GM18867 (cell line): ENCODE data around the gene CABLES2.

ENCODE experiments used
- ATAC-seq: cut with Tn5 transposase; IDR thresholded peaks from one replicate; pipeline ENCODE4 v1.9.1; 2021; ENCODE audit warnings: mild to moderate bottlenecking, moderate library complexity; ENCODE audit not compliant: unreplicated experiment

Gene CABLES2

GRCh38 chr20:62407221-62407992 is at the start of gene CABLES2:
TSS of gene CABLES2 (minus strand) at chr20:62407285. CDS start at chr20:62407276, 9 bp downstream.
- peak; percentile 82 for ATAC-seq

DNA sequence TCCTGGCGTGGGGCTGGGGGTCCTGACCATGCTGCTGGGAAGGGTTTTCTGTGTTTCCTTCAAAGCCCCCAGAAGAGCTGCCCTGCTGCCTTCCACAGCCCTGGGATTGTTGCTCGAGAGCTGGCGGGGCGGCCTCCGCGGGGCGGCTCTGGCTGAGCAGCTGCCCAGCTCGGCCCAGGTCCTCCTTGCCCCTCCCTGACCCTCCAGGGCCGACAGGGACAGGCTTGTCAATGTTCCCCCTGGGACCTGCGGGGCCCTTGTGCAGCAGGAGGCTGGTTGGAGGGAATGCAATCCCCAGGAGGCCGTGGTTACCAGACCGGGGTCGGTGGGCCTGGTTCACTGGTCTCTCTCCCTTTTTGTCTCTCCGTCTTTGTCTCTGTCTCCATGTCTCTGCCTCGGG is 48.8 kb upstream of the CABLES2 start:
- no peak for ATAC-seq

- ATAC-seq, result no peak
These were observed 48.0 kb upstream of the CABLES2 start for GRCh38 chr20:62454904-62455636.

- no peak for ATAC-seq
These were observed 46.2 kb upstream of the CABLES2 start for GRCh38 chr20:62453186-62453808.

DNA sequence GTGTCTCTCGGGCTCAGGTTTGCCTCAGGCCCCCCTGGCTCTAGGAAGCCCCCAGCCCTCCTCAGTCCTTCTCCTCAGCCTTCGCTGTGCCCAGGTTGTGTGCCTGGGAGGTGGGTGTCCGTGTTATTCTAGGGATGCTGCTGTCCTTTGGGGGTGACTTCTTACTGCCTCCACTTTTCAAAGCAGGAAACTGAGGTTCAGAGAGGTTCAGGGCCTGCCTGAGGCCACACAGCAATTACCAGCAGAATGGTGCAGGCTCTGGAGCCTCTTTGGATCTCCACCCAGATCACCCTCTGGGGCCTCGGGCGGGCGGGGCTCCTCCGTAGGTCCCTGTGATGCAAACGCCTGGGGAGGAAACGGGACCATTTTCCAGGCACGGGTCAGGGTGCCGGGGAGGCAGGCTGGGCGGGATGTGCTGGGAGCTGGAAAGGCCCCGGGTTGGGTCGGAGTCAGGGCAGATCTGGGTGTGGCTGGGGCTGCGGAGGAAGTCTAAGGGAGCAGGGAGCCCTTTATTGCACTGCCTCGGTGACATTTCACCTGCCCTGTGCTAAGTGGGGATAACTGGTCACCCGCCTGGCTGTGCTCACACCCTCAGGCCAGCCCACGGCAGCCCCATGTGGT is 45.5 kb upstream of the CABLES2 start:
- no peak for ATAC-seq

GRCh38 chr20:62451970-62452369 is 44.9 kb upstream of the CABLES2 start:
- ATAC-seq, result no peak

DNA sequence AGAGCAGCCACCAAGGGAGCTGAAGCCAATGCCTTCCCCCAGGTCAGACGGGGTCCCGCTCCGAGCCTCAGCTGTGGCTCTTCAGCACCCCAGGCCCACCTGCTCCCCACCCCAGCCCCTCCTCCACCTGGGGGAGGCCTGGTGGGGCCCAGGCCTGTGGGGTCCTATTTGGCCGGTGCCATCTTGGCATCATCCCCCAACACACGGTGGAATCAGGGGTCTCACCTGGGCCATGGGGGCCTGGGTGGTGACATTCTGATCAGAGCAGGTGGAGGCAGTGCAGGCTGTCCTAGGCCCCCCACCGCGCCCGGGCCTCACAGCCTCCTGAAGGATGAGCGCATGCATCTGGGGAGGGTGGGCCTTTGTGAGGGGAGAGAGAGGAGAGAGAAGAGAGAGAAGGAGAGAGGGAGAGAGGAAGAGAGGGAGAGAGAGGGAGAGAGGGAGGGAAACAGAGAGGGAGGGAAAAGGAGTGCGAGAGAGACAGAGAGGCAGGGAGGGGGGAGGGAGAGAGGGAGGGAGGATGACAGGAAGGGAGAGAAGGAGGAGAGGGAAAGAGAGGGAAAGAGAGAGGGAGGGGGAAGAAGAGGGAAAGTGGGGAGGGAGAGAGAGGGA is 44.2 kb upstream of the CABLES2 start:
- no peak for ATAC-seq

- no peak for ATAC-seq
These were observed 43.0 kb upstream of the CABLES2 start for GRCh38 chr20:62449951-62450691.

DNA sequence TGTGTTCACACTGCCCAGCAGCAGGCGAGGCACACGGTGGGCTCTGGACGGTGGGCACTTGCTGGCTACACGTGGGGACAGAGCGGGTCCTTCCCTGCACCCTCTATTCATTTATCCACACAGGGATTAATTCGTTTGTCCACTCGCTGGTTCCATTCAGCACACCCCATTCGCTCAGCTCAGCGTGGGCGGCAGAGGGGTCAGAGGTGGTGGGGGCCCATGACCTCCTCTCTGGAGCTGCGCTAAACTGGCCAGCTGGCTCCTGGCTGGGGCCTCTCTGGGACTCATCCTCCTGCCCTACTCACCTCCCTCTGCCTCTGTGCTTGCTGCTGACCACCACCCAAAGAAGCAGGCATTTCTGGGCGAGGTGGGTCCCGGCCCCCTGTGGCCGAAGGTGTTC is 41.7 kb upstream of the CABLES2 start:
- ATAC-seq, result no peak

DNA sequence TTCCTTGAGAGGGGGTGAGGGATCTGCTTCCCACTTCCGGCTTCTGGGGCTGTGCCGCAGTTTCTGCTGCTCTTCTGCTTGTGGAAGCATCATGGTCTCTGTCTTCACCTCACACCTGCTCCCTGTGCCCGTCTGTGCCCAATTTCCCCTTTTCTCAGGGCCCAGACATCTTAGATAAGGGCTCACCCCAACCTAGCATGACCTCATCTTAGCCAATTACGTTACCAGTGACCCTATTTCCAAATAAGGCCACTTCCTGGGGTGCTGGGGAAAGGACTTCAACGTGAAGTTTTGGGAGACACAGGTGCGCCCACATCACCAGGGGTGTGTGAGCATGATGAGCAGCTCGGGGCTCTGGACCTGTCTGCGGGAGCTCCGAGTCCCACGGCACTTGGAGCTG is 41.0 kb upstream of the CABLES2 start:
- ATAC-seq, result no peak

DNA sequence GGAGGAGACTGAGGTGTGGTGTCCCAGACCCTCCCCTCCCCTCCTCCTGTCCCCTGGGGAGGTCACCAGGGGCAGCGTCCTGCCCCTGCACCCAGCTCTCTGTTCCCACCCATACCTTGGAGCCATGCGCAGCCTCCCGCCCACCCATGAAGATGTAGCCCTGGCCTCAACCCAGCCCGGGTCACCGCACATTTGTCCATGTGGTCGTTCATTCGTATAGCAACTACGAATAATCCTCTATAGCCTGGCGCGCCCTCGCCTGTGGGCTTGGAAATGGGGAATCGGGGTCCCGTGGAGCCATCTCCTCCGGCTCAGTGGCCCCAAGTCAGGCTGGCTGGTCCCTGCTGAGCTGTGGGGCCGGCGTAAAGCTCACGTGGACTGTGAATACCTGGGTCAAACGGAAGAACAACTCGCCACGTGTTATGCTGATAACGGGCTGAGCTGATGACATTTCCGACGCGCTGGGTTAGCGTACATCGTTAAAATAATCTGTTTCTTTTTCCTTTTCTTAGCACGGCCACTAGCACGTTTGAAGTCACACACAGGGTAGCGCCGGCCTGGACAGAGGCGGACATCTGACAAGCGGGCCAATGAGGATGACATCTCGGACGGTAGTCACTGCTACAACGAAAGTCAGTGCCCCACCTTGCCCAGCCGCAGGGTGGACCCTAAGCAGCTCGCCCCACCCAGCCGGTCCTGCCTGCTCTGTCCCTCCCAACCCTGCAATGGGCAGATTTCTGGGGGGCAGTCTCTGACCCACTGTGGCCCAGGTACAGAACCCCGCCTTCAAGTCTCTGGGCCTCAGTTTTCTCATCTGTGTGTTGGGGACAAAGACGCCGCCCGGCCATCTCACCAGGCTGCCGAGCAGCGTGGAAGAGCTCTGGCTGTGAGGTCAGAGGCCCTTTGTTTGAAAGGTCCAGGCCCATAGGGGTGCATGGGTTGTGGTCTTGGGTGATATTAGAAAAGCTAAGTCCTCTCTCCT is 40.1 kb upstream of the CABLES2 start:
- no peak for ATAC-seq

DNA sequence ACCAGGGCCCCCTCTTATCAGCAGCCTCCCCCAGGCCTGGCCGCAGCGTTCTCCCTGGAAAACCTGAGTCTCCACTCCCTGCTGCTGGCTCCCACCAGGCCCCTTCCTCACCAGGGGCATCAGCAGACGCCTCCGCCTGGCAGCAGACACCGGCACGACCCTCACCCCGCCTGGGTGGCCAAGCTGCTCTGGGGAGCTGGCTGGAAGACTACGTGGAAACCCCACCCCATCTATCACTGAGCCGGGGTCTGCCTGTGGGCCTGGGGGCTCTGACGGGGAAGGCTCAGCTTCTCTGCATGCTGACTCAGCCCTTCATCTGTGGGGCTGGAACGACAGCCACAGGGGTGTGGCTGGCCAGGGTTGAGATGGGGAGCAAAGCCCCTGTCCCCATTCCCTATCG is 39.4 kb upstream of the CABLES2 start:
- no peak for ATAC-seq

DNA sequence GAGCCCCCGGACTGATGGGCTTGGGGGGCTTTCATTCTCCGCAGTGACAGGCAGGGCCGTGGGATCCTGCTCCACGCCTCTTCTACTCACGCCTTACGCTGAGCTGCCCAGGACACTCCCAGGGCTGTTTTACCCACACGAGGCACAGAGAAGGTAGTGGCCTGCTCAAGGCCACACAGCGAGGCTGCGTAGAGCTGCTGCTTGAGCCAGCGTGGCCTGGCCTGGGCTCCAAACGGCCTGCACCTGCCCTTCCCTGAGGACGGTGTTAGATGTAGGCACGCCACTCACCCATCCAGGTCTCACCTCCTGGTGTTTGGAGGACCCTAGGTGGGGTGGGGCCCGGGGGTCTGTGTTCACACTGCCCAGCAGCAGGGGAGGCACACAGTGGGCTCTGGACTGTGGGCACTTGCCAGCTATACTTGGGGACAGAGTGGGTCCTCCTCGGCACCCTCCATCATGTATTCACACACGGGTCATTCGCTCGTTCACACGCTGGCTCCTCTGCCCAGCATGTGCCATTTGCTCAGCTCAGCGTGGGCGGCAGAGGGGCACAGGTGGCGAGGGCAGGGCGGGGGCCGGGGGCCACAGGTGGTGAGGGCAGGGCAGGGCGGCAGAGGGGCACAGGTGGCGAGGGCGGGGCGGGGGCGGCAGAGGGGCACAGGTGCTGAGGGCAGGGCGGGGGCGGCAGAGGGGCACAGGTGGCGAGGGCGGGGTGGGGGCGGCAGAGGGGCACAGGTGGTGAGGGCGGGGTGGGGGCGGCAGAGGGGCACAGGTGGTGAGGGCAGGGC is 38.7 kb upstream of the CABLES2 start:
- ATAC-seq, result no peak

- ATAC-seq, result no peak
These were observed 37.2 kb upstream of the CABLES2 start for GRCh38 chr20:62444286-62444685.

DNA sequence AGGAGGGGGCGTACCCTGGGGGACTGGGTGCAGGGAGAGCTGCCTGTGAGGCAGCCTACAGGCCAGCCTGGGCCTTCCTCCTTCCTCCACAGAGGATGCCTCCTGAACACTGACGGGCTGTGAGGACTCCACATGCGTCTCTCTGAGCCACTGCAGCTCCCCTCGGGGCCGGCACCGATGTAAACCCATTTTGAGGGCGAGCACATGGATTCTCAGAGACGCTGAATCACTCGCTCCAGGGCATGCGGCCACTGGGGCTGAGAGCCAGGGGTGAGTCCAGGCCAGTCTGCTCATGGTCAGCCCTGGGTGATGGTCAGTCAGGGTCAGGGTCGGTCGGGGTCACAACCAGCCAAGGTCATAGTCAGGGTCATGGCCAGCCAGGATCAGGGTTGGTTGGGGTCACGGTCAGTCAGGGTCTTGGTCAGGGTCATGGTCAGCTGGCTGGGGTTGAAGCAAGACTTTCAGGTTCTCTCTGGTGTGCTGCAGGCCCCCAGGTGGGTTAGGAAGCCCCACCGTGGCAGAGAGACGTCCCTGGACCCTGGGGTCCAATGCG is 35.0 kb upstream of the CABLES2 start:
- no peak for ATAC-seq

- ATAC-seq, result no peak
These were observed 32.1 kb upstream of the CABLES2 start for GRCh38 chr20:62439218-62439617.

DNA sequence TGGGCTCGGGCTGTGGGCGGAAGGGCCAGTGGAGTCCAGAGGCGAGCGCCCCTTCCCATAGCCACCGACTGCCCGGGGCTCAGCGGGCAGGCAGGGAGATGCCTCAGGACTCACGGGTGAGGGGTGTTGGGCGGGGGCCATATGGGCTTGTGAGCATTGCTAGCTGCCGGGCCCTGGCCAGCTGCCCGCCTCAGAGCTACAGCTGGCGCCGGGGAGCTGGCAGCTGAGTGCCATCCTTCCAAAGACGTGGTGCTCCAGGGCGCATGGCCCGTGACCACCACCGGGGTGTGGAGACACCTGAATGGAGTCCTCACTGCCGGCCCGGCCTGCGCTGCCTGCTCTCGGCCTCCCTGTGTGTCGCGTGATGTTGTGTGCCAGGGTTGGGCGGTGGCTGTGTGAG is 30.8 kb upstream of the CABLES2 start:
- no peak for ATAC-seq

DNA sequence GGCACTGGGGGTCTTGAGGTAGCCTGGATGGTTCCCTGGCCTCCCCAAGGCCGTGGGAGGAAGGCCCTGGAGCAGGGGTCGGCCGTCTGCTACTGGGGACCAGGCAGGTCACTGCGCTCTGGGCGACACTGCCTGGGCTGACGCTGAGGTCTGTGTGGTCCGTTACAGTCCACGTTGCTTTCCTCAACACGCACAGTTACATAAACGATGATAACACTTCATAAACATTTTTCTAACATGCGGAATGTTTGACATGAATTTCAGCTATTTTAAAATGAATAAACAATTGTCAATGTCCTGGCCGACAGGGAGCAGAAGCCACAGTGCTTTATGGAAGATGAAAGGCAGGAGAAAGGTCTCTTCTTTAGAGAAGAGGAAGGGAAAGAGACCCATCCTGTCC is 30.4 kb upstream of the CABLES2 start:
- ATAC-seq, result no peak
